SH-SY5Y (cell line): Measurements from ENCODE around the gene BMAL1.

Experiments
- GATA2 ChIP-seq: IDR thresholded peaks from 2 replicates; pipeline ENCODE4 v1.6.1; 2011; ENCODE audit warnings: mild to moderate bottlenecking, low read depth, low read length
- GATA3 ChIP-seq: IDR thresholded peaks from 2 replicates; pipeline ENCODE4 v1.6.1; 2011; ENCODE audit warnings: low read depth, mild to moderate bottlenecking, low read length, moderate library complexity

GRCh38 chr11:13249992-13250391 is 27.6 kb upstream of the BMAL1 start:
- TF ChIP-seq GATA2 (no peak), GATA3 (no peak)
